ENCODE data around the gene USP9X.

DNA sequence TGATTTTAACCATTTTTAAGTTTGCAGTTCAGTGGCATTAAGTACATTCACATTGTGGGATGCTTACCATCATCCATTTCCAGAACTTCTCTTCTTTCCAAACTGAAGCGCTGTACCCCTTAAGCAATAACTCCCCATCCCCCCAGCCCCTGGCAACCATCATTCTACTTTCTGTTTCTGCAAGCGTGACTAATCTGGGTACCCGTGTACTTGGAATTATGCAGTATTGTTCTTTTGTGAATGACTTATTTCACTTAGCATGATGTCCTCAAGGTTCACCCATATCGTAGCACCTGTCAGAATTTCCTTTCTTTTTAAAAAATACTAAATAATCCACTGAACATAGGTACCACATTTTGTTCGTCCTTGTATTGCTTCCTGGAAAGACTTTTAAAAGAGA lies 32.9 kb downstream of the USP9X start:
- TF ChIP-seq POLR2A (IDR thresholded peaks at IDR 0.05; ENCODE audit: low read depth, low read length) (no peak), EZH2 (IDR thresholded peaks at IDR 0.05; ENCODE audit: borderline replicate concordance, low read depth, low read length, severe bottlenecking) (no peak), POLR2AphosphoS5 (IDR thresholded peaks at IDR 0.05; ENCODE audit: insufficient read depth, low read depth, low read length) (no peak), MAX (IDR thresholded peaks at IDR 0.05; ENCODE audit: insufficient read depth, insufficient read length) (no peak), GATA2 (IDR thresholded peaks at IDR 0.05; ENCODE audit: insufficient read depth, insufficient read length, low read depth, low read length) (no peak), MYC (IDR thresholded peaks at IDR 0.05; ENCODE audit: low read depth, low read length) (no peak)
- TF ChIP-seq, protein P1, sequence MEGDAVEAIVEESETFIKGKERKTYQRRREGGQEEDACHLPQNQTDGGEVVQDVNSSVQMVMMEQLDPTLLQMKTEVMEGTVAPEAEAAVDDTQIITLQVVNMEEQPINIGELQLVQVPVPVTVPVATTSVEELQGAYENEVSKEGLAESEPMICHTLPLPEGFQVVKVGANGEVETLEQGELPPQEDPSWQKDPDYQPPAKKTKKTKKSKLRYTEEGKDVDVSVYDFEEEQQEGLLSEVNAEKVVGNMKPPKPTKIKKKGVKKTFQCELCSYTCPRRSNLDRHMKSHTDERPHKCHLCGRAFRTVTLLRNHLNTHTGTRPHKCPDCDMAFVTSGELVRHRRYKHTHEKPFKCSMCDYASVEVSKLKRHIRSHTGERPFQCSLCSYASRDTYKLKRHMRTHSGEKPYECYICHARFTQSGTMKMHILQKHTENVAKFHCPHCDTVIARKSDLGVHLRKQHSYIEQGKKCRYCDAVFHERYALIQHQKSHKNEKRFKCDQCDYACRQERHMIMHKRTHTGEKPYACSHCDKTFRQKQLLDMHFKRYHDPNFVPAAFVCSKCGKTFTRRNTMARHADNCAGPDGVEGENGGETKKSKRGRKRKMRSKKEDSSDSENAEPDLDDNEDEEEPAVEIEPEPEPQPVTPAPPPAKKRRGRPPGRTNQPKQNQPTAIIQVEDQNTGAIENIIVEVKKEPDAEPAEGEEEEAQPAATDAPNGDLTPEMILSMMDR (IDR thresholded peaks at IDR 0.05; ENCODE audit: extremely low read depth in 1 of 2, insufficient read depth in 1 of 2, low read depth in 1 of 2, low read length in 2 of 2), result no peak
